SK-N-MC (cell line): ENCODE measurements around the gene IL21R.

ENCODE experiments used
- EZH2 ChIP-seq: fragments of 200-600 bp; sonication (generic); IDR thresholded peaks from one replicate; pipeline ENCODE4 v1.6.1; 2017; ENCODE audit warnings: antibody characterized with exemption
- FOXP2 ChIP-seq: optimal IDR thresholded peaks from 2 replicates; pipeline ENCODE3; 2011; ENCODE audit warnings: mild to moderate bottlenecking, moderate library complexity; ENCODE audit not compliant: insufficient read depth; ENCODE audit errors: extremely low read length, control extremely low read depth

DNA sequence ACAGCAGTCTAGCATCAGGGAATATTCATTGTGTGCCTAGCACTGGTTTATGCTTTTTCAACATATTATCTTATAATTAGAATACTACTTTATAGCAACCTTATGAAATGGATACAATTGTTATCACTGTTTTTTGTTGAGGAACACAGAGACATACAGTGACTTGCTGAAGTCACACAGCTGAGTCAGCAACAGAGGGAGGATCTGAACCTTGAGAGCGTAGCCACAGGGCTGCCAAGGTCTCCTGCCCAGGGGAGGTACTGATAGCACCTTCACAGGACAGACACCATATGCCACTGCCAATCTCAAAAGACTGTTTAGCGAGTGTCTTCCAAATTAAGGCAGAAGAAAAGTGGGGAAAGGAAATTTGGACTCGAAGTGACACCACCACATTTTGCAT is 84.8 kb downstream of the IL21R start:
- TF ChIP-seq FOXP2 = no peak
- no peak for TF ChIP-seq EZH2
